Upper lobe of right lung (tissue), 1 donor: Measurements from ENCODE around the gene TFCP2. TPM values are rescaled to one million over a fixed set of nuclear protein-coding genes. Genes with fewer than 3 reads are reported as not detected.
A peak's percentile ranks its signal among the peaks of the same experiment; 100 is the strongest.
"Not testable (repeated sequence)": the region's sequence is repeated elsewhere in the genome, so short reads cannot be mapped to it uniquely, and the experiment has no call there.

Experiments
- ATAC-seq: fragments of 200-7000 bp; cut with Tn5 transposase; one replicate; pipeline ENCODE4 v1.9.1; 2020; ENCODE audit warnings: mild to moderate bottlenecking, moderate library complexity
- DNase-seq: peaks from one replicate; pipeline ENCODE4 v3.0.0-alpha.2; 2020
- H3K27ac ChIP-seq: fragments of 200-600 bp; one replicate; pipeline ENCODE4 v1.8.0; 2022
- H3K27me3 ChIP-seq: fragments of 200-600 bp; one replicate; pipeline ENCODE4 v1.8.0; 2022; ENCODE audit warnings: mild to moderate bottlenecking
- H3K36me3 ChIP-seq: fragments of 200-600 bp; one replicate; pipeline ENCODE4 v1.8.0; 2022
- H3K4me1 ChIP-seq: fragments of 200-600 bp; one replicate; pipeline ENCODE4 v1.8.0; 2022
- H3K4me3 ChIP-seq: fragments of 200-600 bp; one replicate; pipeline ENCODE4 v1.8.0; 2022; ENCODE audit warnings: mild to moderate bottlenecking
- H3K9me3 ChIP-seq: fragments of 200-600 bp; one replicate; pipeline ENCODE4 v1.8.0; 2022
- CTCF ChIP-seq: fragments of 200-600 bp; IDR thresholded peaks from one replicate; pipeline ENCODE4 v1.8.0; 2022; ENCODE audit warnings: antibody characterized with exemption
- intact Hi-C: fragments of 100-400 bp; cut with DNase I; formaldehyde crosslinking; loops from one replicate; pipeline ENCODE4 v1.11.0; 2022
- long read RNA-seq: library from polyadenylated mRNA; unstranded; transcript quantifications from one replicate; pipeline ENCODE4 v2.0.0, GENCODE V29; 2021
- total RNA-seq: library from RNA; stranded (reverse); fragmentation: NEBNext Ultra II Directional; extraction: Animal tissue kit (Norgen Biotek cat#: 25700); gene quantifications from one replicate; pipeline ENCODE4 v1.2.1, GENCODE V29; 2021
- donor health status: DM: no; HTN: yes; CAD: no; lungs with severe emphysema.

Gene TFCP2
- 25.0 TPM for total RNA-seq
- long read RNA-seq, transcript TFCP2-201 (15 exons, 3,546 nt) = major isoform, 13 of 21 reads
- long read RNA-seq, partial matches to known transcripts = 1 of 21 reads
- long read RNA-seq, other reads (novel, unspliced or antisense) = 7 of 21 reads

- intact Hi-C loops = no loop called here
- no peaks in the 10 kb centered on the region for H3K27me3 ChIP-seq
- ATAC-seq (peak; percentile 97), DNase-seq (peak; percentile 99)
- H3K36me3 ChIP-seq = no peaks in the 10 kb centered on the region
- peak within 1 kb of the TSS; percentile 98 for H3K27ac ChIP-seq
- H3K9me3 ChIP-seq = no peaks in the 10 kb centered on the region
- no peak for TF ChIP-seq CTCF
- peaks cover 18% of the 10 kb centered on the region for H3K4me1 ChIP-seq
- H3K4me3 ChIP-seq = peak within 1 kb of the TSS; percentile 66
Observed at GRCh38 chr12:51172515-51173431, at the start of gene TFCP2. TFCP2 (minus strand) TSS chr12:51173135; CDS start chr12:51172422, 713 bp downstream.

- TF ChIP-seq CTCF = no peak
- Histone ChIP-seq H3K4me1 (peaks cover 8% of the 10 kb centered on the region), H3K9me3 (no peaks in the 10 kb centered on the region), H3K36me3 (no peaks in the 10 kb centered on the region), H3K4me3 (peak overlapping the region; percentile 4), H3K27ac (no peak overlapping the region), H3K27me3 (no peaks in the 10 kb centered on the region)
- DNase-seq = no peak
- no peak for ATAC-seq
- intact Hi-C loops = no loop called here
Observed at GRCh38 chr12:51222461-51222860, 49.5 kb upstream of the TFCP2 start.

GRCh38 chr12:51219857-51220256, 46.9 kb upstream of the TFCP2 start:
- ATAC-seq, intact Hi-C loops, H3K27ac ChIP-seq, H3K4me3 ChIP-seq, DNase-seq, H3K36me3 ChIP-seq, H3K27me3 ChIP-seq, H3K9me3 ChIP-seq: not testable (repeated sequence)
- H3K4me1 ChIP-seq = peaks cover 15% of the 10 kb centered on the region

- Histone ChIP-seq H3K27me3 (no peaks in the 10 kb centered on the region), H3K36me3 (no peaks in the 10 kb centered on the region), H3K27ac (peak overlapping the region; percentile 97), H3K4me3 (peak overlapping the region; percentile 89), H3K4me1 (peaks cover 15% of the 10 kb centered on the region), H3K9me3 (no peaks in the 10 kb centered on the region)
- intact Hi-C loops = no loop called here
- no peak for TF ChIP-seq CTCF
- ATAC-seq (no peak), DNase-seq (no peak)
Observed at GRCh38 chr12:51219322-51219721, 46.4 kb upstream of the TFCP2 start.

- Histone ChIP-seq H3K9me3 (no peaks in the 10 kb centered on the region), H3K27me3 (no peaks in the 10 kb centered on the region), H3K27ac (peak overlapping the region; percentile 97), H3K36me3 (no peaks in the 10 kb centered on the region), H3K4me3 (peak overlapping the region; percentile 89), H3K4me1 (peaks cover 15% of the 10 kb centered on the region)
- ATAC-seq = peak; percentile 21
- intact Hi-C loops = no loop called here
- no peak for TF ChIP-seq CTCF
- DNase-seq = no peak
Observed at GRCh38 chr12:51218607-51219161, 45.7 kb upstream of the TFCP2 start.
